ENCODE measurements around the gene HDAC4.
"Not testable (repeated sequence)": the region's sequence is repeated elsewhere in the genome, so short reads cannot be mapped to it uniquely, and the experiment has no call there.

The HDAC4 gene

DNA sequence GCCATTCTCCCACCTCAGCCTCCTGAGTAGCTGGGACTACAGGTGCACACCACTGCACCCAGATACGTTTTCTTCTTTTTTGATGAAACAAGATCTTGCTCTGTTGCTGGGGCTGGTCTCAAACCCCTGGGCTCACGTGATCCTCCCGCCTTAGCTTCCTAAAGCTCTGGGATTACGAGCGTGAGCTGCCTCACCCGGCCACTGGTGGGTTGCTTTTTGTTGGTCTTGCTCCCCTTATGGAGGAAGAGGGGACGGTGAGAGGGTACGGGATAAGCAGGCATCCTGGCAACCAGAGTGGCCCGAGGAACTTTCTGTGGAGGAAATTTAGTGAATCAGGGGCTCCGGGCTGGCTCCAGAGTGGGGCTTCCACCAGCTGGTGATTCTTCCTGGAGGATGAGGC, 222.3 kb downstream of the HDAC4 start:
- no peak for DNase-seq

DNA sequence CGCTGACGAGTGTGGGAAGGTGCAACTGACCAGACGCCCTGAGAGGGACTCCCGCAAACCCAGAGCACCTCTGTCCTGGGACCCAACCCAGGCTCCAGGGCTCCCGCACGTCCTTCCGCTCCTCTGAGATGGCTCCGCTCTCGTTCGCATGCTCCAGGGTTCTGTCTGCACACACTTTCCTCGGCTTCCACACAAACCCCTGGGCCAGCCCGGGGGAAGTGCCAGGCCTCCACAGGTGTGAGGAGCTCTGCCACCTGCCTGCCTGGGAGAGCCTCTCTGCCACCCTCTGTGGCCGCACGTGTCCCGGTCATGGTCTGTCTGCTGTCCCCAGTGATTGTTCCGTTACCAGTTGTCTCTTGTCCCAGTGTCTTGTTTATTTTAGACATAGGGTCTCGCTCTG, 222.9 kb downstream of the HDAC4 start:
- DNase-seq, result no peak

DNA sequence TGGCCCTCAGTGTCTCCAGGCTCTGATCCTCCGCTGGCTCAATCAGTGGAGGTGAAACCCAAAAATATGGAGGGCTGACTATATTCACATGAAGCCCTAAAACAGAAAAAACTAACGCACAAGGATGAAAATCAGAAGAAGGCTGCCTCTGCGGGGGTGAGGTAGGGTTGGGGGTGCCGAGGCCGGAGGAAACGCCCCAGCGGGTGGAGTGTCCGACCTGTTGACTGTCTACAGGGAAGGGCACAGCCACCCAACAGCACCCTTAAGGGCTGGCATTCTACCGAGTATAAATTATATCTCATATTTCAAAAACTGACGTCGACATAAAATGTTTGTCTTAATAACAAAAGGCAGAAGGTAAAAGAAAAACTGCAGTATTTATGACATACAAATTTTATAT, 223.5 kb downstream of the HDAC4 start:
- no peak for DNase-seq

GRCh38 chr2:239176138-239176803, 224.5 kb downstream of the HDAC4 start:
- not testable (repeated sequence) for DNase-seq

- DNase-seq, result no peak
These were observed 225.6 kb downstream of the HDAC4 start for GRCh38 chr2:239175181-239175580.

- DNase-seq, result no peak
These were observed 227.5 kb downstream of the HDAC4 start for GRCh38 chr2:239173301-239173700.

DNA sequence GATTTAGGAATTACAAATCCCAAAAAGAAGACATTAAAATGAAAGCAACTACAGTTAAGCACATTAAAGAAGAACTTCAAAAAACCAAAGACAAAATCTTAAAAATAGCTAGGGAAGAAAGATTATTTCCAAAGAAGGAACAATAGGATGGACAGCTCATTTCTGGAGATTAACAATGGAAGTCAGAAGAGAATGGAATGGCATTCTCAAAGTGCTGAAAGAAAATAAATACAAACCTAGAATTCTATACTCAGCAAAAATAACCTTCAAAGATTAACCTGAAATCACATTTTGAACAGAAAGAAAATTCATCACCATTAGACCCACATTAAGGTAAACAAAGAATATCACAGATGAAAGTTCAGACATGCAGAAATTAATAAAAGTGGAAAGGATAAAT, 229.2 kb downstream of the HDAC4 start:
- no peak for DNase-seq

GRCh38 chr2:239169311-239170048, 231.3 kb downstream of the HDAC4 start:
- no peak for DNase-seq

- DNase-seq, result no peak
These were observed 232.2 kb downstream of the HDAC4 start for GRCh38 chr2:239168575-239168974.

DNA sequence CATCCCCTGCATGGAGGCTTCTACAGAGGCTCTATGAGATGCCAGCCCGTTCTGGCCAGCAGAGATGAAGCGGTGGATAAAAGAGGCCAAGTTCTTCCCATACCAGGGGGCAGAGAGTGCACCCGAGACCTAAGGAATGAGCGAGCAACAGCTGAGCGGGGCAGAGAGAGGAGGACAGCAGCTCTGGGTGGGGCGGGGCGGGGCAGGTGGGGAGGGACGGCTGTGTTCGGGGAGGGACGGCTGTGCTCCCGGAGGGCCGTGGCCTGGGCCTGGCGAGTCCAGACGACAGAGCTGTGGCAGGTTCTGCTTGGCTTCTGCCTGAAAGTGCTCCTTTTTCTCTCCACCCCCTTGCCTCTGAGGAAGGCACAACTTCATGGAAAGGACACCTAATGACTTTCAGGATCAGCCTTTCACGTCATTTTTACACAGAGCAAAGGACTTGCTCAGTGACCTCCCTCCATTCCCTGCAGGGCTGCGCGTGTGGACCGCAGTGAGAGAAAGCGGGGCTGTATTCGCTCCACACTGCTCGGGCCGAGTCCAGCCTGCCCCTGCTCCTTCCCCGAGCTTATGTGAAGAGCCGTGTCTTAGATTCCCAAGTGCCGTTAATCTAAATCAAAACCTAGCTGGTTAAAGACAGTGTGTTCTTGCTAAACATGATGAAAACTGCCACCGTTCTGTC, 232.9 kb downstream of the HDAC4 start:
- no peak for DNase-seq

GRCh38 chr2:239167011-239167673, 233.7 kb downstream of the HDAC4 start:
- no peak for DNase-seq

- no peak for DNase-seq
These were observed 234.5 kb downstream of the HDAC4 start for GRCh38 chr2:239166201-239166834.

GRCh38 chr2:239165206-239165831, 235.5 kb downstream of the HDAC4 start:
- no peak for DNase-seq

- DNase-seq, result no peak
These were observed 236.4 kb downstream of the HDAC4 start for GRCh38 chr2:239164335-239164871.

DNA sequence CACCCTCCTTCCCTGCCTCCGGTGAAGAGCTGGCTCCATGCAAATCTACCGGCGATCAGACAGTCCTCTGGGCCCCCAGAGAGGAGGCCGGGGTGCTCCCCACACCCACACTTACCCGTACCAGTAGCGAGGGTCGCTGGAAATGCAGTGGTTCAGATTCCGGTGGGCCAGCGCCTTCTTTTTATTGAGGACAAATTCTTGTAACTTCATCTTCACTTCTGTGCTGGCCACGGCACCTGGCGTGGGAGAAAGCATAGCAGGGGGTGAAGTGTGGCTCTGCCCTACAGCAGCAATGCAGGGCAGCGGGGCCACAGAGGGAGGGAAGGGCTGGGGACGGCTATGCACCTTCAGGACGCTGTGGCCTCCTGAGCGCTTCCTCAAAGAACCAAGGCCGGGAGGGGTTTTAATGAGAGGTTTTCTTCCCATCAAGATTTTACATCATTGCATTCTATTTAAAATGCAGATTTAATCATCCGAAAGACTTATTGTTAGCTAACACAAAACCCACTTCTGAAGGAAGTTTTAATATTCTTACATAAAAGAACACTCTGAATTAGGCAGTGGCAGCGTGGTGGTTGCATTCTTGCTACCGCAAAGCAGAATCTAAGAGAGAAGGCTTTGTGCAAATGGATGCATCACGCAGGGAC, 237.0 kb downstream of the HDAC4 start:
- no peak for DNase-seq

DNA sequence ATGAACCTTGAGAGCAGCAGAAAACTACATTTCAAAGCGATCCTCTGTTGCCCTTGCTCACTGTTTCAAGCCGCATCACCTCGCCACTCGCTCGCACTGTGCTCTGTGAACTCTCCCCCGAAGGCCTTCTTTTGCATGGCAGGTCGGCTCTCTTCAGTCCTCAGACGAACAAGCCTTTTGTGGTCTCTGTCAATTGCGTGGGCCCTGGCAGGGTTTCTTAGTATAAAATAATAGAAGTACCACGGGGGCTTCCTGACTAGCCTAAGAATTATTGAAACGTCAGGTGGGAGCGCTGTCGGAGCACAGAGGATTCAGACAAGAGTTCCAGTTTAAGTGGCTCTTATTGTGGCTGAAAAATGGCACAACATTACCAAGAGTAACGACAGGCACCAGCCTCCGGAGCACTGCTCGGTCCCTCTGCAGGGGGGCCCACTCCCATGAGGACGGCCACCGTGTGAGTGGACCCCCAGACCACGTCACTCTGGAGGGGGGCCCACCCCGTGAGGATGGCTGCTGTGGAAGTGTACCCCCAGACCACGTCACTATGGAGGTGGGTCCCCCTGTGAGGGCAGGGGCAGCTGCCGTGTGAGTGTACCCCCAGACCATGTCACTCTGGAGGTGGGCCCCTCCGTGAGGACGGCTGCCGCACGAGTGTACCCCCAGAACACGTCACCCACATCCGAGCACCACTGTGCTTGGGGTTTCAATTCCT, 237.7 kb downstream of the HDAC4 start:
- no peak for DNase-seq

GRCh38 chr2:239162141-239162821, 238.5 kb downstream of the HDAC4 start:
- DNase-seq, result no peak

- DNase-seq, result no peak
These were observed 239.1 kb downstream of the HDAC4 start for GRCh38 chr2:239161711-239162140.

- DNase-seq, result no peak
These were observed 240.3 kb downstream of the HDAC4 start for GRCh38 chr2:239160226-239161143.
